Activated CD4-positive, CD25-positive, alpha-beta regulatory T cell treated with anti-CD3 and anti-CD28 coated beads, Interleukin-2, amount 50 U/mL, for 16 hours (primary cell): Measurements from ENCODE around the gene PXYLP1.
A peak's percentile ranks its signal among the peaks of the same experiment; 100 is the strongest.
"Not testable (repeated sequence)": the region's sequence is repeated elsewhere in the genome, so short reads cannot be mapped to it uniquely, and the experiment has no call there.

Experiments
- DNase-seq: peaks from one replicate; pipeline ENCODE4 v3.0.0-alpha.2; 2020; ENCODE audit warnings: low read depth, low spot score

The PXYLP1 gene

DNA sequence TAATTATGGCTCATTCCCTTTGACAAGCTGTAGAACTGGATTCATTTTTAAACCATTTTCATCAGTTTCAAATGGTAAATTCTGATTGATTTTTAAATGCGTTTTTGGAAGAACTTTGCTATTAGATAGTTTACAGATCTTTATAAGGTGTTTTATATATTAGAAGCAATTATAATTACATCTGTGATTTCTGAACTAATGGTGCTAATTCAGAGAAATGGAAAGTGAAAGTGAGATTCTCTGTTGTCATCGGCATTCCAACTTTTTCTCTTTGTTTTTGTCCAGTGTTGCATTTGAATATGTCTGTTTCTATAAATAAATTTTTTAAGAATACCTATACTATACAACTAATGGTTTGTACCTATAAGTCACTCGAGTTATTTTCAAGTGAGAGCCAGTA lies 62.7 kb downstream of the PXYLP1 start:
- no peak for DNase-seq

DNA sequence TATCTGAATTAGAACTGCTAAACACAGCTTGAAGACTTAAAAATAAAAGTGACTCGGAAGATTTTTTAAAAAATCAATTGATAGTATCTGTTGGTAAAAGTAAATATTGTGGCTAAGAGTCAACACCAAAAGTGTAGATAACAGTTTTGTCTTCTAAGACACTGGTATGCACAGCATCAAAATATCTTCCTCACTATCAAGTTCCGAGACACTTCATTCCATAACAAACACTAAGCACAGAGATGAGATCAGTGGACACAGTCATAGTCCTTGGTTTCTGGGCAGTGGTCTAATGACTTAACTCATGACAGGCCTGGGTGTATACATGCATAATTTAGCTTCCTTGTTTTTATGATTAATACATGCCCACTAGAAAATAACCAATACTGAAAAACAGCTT lies 63.2 kb downstream of the PXYLP1 start:
- no peak for DNase-seq

DNA sequence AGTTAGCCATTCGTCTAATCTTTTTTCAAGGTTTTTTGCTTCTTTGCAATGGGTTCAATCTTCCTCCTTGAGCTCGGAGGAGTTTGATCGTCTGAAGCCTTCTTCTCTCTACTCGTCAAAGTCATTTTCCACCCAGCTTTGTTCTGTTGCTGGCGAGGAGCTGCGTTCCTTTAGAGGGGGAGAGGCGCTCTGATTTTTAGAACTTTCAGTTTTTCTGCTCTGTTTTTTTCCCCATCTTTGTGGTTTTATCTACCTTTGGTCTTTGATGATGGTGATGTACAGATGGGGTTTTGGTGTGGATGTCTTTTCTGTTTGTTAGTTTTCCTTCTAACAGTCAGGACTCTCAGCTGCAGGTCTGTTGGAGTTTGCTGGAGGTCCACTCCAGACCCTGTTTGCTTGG lies 68.8 kb downstream of the PXYLP1 start:
- DNase-seq = not testable (repeated sequence)

DNA sequence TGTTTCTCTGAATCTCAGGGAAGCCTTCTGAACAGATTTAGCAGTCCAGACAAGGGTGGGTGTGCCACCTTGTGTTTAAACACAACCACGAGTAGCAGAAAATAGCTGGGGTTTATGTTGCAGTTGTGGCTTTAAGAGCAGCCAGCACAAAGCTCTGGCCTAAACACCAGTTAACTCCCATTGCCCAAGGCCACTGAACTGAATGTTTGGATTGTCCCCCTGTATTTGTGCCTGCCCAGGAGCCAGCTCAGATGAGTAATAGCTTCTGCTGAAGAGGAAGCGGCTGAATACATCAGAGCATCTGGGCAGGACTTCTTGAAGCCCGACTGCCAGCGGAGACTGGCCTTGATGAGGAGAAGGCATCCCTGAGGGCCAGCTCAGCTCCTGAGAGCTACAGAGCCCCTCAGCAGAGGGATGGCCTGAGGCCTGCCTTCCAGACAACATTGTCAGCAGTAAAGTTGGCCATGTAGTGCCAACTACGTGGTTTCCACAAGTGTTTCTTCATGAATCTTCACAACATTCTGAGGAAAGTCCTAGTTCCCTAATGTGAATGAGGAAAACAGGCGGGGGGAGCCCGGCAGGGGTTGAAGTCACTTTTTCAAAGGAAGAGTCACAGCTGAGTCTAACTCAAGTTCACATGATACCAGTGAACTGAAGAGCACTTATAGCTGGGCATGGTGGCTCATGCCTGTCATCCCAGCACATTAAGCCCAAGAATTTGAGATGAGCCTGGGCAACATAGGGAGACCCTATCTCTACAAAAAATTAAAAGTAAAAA lies 70.9 kb downstream of the PXYLP1 start:
- no peak for DNase-seq

DNA sequence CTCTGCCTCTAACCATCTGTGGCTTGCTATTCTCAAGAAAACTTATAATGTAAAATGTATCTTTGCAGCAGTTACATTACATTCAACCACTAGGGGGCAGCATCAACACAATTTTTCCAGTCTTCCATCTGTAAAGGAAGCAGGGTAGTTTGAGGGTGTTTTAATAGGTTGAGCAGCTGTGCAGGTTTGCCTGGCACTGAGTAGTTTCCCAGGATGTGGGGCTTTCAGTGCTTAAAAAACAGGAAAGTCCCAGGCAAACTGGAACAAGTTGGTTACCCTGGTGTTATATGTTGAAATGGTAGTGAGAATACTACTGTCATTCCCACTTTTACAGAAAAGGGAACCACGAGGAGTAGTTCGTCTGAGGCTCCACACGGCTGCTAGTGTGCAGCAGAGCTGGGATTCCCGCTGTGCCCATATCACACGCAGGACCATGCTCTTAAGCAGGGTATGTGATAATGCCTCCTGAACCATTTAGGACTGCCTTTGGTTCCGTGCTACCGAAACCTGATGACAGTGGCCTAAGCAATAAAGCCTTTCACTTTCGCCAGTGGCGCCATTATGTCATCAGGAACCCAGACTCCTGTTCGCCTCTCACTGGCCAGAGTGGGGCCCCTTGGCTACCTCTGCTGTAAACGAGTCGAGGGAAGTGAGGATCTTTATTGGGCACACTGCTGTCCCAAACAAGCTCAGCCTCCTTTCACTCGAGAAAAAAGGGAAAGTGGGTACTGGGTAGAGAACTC lies 72.0 kb downstream of the PXYLP1 start:
- DNase-seq = peak; percentile 57

DNA sequence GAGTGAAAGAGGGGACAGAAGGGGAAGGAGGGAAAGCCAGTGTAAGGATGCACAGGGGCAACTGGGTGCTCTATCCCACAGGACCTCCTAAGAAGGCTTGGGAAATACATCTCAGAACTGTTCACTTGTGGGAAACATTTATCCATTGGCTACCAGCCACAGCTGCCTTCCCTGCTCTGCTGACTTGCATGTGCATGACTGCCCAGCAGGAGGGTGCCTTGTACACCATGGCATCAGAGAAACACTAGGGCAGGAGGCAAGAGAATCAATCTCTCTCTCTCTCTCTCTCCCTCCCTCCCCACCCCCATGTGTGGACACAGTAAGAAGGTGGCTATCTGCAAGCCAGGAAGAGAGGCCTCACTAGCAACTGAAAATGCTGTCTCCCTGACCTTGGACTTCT lies 73.8 kb downstream of the PXYLP1 start:
- no peak for DNase-seq

DNA sequence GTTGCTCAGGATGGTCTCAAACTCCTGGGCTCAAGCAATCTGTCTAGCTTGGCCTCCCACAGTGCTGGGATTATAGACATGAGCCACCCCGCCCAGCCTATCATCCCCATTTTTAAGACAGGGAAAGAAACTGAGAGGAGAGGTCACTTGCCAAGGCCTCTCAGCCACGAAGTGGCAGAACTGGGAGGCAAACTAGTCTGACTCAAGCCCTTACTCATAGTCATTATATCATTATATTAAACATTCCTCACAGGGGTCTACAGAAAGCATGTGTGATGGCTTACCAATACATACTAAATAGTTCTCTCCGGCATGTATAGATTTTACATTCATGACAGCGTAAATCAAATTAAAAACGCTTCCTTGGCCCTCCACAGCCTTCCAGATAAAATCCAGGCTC lies 74.7 kb downstream of the PXYLP1 start:
- no peak for DNase-seq

DNA sequence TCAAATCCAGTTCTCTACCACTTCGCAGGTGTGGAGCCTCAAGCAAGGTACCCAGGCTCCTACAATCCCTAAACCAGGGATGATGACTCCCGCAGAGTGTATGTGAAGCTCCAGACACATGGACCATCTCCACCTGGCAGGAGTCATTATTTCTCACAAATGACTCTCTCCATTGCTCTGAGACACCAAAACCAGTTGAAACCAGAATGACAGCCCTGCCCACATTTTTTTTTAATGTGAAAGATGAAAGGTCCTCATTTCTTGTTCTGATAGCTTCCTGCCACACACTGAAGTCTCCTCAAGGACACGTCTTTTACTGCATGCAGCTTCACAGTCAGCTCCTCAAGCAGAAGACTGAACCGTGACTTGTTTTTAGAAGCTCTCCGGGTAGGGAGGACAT lies 75.3 kb downstream of the PXYLP1 start:
- DNase-seq = peak; percentile 12

DNA sequence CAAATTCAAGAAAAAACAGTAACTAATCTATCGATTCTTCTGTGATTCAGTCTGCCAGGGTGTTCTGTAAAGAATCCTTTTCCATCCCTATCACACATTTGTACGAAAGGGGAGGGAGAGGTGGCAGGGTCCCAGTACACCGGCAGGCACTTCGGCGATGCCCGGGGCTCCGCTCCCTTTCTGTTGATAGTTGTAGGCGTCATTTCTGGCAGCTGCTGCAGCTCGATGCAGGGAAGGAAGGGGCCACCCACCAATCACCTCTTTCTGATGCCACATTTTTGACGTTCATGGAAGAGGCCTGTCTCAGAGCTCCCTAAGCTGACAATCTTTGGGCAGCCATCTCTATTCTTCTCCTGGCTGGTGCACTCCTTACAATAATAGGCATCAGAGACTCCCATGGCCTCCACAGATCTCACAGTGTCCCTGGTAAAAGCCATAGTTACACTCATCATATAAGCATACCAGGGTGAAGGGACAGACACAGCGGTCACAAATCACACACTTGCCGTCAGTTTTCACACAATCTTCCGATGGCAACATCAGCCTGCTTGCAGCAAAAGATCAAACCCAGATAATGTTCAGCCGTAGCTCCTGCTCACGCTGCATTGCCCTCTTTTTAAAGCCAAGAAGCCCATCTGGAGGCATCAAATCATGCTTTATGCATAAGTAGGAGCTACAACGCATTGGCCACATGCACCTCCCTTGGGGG lies 75.9 kb downstream of the PXYLP1 start:
- DNase-seq = no peak

DNA sequence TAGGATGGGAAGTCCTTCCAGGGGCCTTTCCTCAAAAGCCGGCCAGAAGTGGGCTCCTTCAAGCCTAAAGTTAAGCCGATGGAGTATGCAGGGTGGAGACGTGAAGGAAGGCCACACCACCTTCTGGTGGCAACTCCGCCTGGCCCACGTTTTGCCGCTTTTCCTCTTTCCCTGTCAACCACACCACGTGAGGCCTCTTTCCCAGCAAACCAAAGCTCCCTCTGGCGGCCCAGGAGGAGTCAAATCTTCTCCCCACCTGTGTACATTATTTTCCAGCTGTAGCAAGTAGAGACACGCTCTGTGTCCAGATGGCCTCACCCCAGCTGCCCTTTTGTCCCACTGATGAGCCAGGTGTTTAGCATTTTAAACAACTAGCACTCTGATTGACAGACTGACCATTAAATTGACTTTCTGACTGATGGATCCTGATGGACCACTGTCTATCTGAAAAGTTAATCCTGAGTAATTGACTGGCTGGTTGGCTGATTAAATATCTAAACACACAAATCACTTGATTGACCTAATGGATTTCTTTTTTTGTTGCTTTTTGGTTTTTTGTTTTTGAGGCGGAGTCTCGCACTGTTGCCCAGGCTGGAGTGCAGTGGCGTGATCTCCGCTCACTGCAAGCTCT lies 77.1 kb downstream of the PXYLP1 start:
- no peak for DNase-seq

DNA sequence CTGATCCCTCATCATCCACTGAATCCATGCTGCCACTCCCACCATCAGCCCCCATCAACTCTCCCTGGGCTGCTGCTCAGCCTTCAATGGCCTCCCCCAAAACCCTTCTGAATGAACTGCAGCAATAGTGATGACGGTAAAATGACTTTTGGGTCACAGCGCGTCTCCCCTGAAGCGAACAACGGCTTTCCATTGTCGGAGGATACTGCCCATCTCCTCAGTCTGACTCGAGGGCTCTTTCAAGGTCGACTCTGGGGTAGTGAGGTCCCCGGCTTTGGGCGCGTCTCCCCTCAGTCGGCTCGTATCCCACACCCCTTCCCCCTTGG lies 79.5 kb downstream of the PXYLP1 start:
- no peak for DNase-seq

DNA sequence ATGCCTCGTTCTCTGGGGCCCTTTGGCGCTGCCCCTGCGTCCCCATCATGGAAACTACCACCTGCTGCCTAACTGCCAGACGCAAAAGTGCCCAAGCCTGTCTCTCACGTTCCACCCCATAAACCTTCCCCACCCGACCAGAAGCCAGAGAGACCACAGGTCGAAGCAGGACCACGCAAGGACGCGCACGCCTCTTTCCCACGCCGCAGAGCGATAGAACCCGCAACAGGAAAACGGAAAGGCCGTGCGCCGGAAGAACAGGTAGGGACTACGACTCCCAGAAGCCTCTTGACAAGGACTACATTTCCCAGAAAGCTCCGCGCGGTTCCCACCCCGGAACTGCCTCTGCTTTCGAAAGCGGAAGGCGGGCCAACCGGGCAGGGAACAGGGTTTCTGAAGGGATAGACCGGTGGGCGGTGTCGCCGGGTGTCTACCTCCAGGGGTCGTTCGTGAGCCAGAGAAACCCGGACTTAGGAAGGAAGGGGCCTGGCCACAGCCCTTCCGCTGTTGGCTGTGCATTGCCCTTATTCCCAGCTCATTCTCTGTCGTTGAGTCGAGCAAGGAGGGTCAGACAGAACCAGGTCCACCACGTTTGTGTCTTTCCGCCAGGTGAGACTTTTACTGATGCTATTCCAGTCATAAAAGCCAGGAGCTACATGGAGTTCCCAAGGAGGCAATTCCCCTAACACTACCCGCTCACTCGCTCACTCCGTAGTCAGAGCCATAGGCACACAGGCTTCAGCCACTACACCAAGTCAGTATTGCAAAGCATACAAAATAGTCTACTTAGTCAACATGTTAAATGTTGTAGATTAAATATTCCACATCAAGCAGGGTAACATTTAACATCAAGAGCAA lies 80.1 kb downstream of the PXYLP1 start:
- peak; percentile 96 for DNase-seq

DNA sequence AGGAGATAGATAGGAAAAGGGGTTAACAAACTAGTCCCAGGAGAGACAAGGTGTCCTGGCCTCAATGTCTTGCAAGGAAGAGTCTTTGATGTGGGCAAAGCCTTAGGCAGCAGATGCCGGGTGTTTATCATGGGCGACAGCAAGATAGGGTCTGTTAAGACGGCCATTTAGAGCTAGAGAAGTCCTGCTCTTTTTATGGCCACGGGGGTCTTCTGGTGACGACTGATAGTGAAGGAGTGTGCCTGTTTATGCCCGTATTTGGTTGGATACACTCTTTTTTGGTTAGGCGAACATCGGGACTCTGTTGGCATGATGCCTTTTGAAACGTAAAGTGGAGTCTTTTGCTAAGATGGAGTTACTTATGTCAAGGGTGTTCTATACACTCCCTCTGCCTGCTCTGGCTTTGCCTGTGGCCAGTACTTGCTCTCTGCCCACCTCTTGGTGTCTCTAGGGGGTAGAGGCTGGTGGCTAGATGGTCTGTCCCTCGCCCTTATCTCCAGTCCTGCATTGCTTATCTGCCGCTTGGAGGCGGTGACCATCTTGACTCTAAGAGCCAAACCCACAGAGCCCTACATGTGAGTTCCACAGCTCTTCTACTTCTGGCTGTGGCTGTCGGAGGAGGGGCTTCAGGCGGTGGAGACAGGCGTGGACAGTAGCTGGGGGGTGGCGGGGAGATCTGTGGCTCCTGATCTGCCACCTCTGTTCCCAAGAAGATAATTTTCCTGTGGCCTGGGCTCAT lies 80.9 kb downstream of the PXYLP1 start:
- DNase-seq = no peak

DNA sequence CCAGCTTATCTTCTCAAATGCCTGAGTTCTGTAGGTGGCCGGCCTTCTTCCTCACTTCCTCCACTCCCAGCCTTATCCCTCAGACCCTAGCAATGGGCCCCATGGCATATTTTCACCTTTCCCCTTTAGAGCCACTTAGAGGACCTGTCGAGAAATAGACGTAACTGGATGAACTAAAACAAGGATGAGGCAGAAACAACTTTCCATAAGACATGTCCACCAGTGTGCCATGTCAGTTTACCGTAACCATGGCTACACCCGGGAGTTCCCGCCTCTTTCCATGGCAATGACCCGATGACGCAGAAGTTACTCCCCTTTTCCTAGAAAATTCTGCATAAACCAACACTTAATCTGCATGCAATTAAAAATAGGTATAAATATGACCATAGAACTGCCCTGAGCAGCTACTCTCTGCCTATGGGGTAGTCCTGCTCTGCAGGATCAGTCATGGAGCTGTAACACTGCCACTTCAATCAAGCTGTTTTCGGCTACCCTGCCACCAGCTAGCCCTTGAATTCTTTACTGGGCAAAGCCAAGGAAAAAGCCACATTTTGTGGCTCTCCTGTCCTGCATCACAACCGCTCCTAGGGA lies 81.6 kb downstream of the PXYLP1 start:
- no peak for DNase-seq

DNA sequence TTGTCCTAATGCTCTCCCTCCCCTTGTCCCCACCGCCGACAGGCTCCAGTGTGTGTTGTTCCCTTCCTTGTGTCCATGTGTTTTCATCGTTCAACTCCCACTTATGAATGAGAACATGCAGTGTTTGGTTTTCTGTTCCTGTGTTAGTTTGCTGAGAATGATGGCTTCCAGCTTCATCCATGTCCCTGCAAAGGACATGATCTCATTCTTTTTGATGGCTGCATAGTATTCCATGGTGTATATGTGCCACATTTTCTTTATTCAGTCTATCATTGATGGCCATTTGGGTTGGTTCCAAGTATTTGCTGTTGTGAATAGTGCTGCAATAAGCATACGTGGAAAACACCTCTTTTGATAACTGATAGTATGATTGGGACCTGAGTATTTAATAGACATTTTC lies 82.8 kb downstream of the PXYLP1 start:
- DNase-seq = not testable (repeated sequence)

DNA sequence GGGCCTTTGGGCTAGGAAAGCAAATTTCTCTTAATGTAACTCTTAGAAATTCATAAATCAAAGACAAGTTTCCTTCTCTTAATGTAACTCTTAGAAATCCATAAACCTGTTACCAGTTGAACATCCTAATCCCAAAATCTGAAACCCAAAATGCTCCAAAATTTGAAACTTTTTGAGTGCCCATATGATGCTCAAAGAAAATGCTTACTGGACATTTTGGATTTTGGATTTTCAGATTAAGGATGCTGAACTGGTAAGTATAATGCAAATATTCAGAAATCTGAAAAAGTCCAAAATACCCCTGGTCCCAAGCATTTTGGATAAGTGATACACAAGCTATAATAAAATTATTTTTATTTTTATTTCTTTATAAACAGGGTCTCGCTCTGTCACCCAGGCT lies 85.2 kb downstream of the PXYLP1 start:
- DNase-seq = no peak

DNA sequence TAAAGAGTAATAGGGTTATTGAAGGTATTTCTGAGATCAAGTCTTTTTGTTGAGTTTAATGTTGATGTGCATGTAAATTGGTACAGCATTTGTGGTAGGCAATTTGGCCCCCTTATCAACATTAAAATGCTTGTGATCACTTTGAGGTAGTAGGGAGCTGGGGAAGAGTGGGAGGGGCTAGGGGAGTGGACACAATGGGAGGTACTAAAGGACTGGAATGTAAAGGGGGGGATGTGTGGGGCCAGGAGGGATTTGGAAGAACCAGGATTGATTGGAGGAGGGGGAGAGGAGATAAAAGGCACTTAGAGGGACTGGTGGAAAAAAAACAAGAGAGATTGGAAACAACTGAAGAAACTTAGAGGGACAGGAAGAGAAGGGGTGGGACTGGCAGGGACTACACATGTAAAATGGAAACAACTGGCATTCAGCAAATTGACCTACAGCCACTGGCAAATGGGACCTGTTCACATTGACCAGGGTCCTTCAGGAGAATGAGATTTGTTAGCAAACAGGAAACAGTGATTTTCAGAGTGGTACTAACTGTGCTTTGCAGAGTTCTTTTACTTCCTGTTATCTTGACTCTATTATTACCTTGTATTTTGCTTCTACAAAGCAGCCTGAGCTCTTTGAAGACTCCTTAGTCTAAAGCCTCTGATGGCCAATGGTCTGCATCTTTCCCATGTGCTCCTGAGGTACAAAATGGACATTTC lies 88.9 kb downstream of the PXYLP1 start:
- DNase-seq = no peak

DNA sequence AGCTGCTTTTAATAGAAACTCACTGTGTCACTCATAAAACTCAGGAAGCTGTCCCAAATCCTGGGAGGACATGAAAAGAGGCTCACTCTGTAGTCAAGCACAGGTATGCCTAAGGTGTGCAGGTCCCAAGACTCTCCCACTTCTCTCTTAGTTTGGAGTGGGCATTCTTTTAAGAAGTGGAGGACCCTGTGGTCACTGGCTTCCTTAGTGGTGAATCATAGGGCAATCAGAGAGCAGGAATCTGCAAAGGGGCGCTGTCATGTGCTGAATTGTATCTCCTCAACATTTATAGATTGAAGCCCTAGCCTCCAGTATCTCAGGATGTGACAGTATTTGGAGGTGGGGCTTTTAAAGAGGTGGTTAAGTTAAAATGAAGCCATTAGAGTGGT lies 89.5 kb downstream of the PXYLP1 start:
- DNase-seq = no peak

DNA sequence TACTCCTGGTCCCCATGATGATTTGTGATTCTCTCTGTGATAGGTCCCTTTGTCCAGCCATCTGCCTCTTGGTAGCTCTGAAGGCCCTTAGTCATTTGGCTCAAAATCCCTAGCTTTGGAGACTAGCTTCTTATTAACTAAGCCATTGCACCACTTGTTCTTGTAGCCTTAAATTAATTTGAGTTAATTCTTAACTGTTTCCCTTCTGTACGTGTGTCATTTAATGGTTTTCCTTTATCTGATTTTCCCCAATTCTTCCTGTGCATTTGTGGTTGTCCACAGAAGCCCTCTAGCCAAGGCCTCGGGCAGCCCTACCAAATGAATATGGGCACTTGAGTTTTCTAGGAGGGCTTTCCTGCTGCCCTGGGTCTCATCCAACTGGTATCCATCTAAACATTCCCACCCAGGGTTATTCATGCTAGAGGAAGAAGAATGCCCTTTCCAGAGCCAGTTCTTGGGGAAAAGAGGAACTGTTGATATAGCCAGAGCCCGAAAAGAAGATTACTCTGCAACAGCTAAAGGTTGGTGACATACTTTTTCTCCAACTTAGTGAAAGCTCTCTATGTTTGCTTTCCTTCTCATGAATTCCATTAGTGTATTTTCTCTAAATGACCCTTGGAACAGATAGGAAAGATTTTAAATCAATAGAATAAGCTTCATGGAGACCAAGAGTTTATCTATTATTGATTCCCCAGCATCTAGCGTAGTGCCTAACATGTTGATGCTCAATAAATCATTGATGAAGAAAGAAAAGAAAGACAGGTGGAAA lies 92.5 kb downstream of the PXYLP1 start:
- no peak for DNase-seq
